HUES48 (cell line): ENCODE measurements around the gene ZNF326.
"Not testable (repeated sequence)": the region's sequence is repeated elsewhere in the genome, so short reads cannot be mapped to it uniquely, and the experiment has no call there.

Experiments used
- H3K27ac ChIP-seq: one replicate; pipeline ENCODE4 v1.7.0; 2013; ENCODE audit warnings: low read depth, low read length, inconsistent platforms
- H3K27me3 ChIP-seq: 2 replicates; pipeline ENCODE4 v1.6.1; 2013; ENCODE audit warnings: mild to moderate bottlenecking, low read length; ENCODE audit not compliant: control insufficient read depth, insufficient read depth
- H3K36me3 ChIP-seq: 2 replicates; pipeline ENCODE4 v1.6.1; 2013; ENCODE audit warnings: low read length; ENCODE audit not compliant: control insufficient read depth, insufficient read depth
- H3K4me1 ChIP-seq: 2 replicates; pipeline ENCODE4 v1.6.1; 2013; ENCODE audit warnings: mild to moderate bottlenecking, low read length; ENCODE audit not compliant: control insufficient read depth, insufficient read depth
- H3K4me3 ChIP-seq: 2 replicates; pipeline ENCODE4 v1.5.1; 2013; ENCODE audit warnings: mild to moderate bottlenecking, low read depth, low read length
- H3K9ac ChIP-seq: 2 replicates; pipeline ENCODE4 v1.6.1; 2013; ENCODE audit warnings: mild to moderate bottlenecking, low read depth, low read length, moderate library complexity
- H3K9me3 ChIP-seq: 2 replicates; pipeline ENCODE4 v1.6.1; 2013; ENCODE audit warnings: low read length; ENCODE audit not compliant: control insufficient read depth, insufficient read depth

ZNF326 gene

GRCh38 chr1:89971600-89971999 is 23.3 kb upstream of the ZNF326 start:
- no peak overlapping the region for H3K9ac ChIP-seq
- H3K9me3 ChIP-seq = no peaks in the 10 kb centered on the region
- no peaks in the 10 kb centered on the region for H3K36me3 ChIP-seq
- no peaks in the 10 kb centered on the region for H3K27me3 ChIP-seq
- no peaks in the 10 kb centered on the region for H3K4me1 ChIP-seq
- H3K4me3 ChIP-seq = no peak overlapping the region
- H3K27ac ChIP-seq = no peak overlapping the region

- H3K27me3 ChIP-seq = no peaks in the 10 kb centered on the region
- H3K36me3 ChIP-seq = no peaks in the 10 kb centered on the region
- H3K27ac ChIP-seq = no peak overlapping the region
- H3K9me3 ChIP-seq = no peaks in the 10 kb centered on the region
- H3K4me3 ChIP-seq = no peak overlapping the region
- H3K4me1 ChIP-seq = no peaks in the 10 kb centered on the region
- no peak overlapping the region for H3K9ac ChIP-seq
Observed at GRCh38 chr1:89972024-89972423, 22.9 kb upstream of the ZNF326 start.

- no peaks in the 10 kb centered on the region for H3K27me3 ChIP-seq
- no peaks in the 10 kb centered on the region for H3K9me3 ChIP-seq
- H3K36me3 ChIP-seq = no peaks in the 10 kb centered on the region
- H3K27ac ChIP-seq = no peak overlapping the region
- H3K4me3 ChIP-seq = no peak overlapping the region
- H3K9ac ChIP-seq = no peak overlapping the region
- H3K4me1 ChIP-seq = no peaks in the 10 kb centered on the region
Observed at GRCh38 chr1:89973471-89974127, 21.3 kb upstream of the ZNF326 start.

DNA sequence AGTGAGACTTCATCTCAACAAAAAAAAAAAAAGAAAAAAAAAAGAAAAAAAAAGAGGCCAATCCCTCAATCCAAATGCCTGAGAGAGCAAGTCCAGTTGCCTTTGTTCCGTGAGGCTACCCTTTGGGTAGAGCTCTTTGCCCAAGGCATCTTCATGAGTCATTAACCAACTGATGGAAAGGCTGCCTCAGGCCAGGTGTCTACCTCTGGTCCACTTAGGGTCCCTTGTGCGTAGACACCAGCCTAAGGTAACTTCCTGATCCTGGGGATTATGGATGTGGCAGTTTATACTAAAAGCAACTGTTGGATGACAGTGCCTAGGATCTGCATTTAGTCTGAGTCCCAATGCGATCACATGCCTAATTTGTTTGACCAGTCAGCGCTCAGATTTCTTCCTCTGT is 20.7 kb upstream of the ZNF326 start:
- Histone ChIP-seq H3K4me1 (no peaks in the 10 kb centered on the region), H3K27ac (no peak overlapping the region)

DNA sequence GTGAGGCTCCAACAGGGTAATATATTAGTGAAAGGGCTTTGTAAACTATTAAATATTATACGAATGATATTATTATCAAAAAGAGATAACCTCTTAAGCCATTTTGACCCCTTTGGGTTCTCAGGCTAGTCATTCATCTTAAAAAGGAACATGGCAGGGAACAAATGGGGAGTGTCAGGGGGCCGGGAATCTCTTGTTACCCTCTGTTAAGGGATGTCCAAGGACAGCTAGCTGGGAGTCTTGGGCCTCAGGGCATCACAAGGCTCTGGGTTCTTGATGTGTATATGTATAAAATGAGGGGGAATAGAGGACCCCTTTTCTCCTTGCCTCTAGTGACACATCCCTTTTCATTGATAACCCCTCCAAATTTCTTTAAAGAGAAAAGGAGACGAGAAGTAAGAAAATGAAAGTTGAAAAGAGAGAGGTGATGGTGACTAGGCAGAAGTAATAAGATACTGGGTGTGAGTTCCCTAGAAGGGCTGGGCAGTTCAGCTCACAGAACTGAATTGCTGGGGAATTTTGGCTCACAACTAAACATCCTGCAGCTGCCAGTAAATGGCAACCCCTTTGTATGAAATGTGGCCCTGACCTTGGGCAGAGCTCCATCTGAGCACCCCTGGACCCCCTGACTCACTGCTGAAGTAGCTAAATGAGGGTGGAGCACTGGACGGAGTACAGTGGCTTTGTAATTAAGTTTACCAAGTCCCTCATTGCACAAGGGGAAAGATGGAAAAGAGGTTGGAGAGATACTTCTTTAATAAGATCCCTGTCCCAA is 20.0 kb upstream of the ZNF326 start:
- Histone ChIP-seq H3K4me1 (no peaks in the 10 kb centered on the region), H3K9me3 (no peaks in the 10 kb centered on the region), H3K27ac (no peak overlapping the region), H3K4me3 (no peak overlapping the region), H3K27me3 (no peaks in the 10 kb centered on the region), H3K9ac (no peak overlapping the region), H3K36me3 (no peaks in the 10 kb centered on the region)

More for the DNA sequence above, 20.7 kb upstream of the ZNF326 start:
- H3K9me3 ChIP-seq = no peaks in the 10 kb centered on the region
- H3K9ac ChIP-seq = no peak overlapping the region
- H3K36me3 ChIP-seq = no peaks in the 10 kb centered on the region
- H3K27me3 ChIP-seq = no peaks in the 10 kb centered on the region
- H3K4me3 ChIP-seq = no peak overlapping the region

GRCh38 chr1:89975540-89976125 is 19.3 kb upstream of the ZNF326 start:
- H3K27ac ChIP-seq = no peak overlapping the region
- no peaks in the 10 kb centered on the region for H3K36me3 ChIP-seq
- no peaks in the 10 kb centered on the region for H3K27me3 ChIP-seq
- H3K9me3 ChIP-seq = no peaks in the 10 kb centered on the region
- peaks cover 4% of the 10 kb centered on the region for H3K4me1 ChIP-seq
- H3K9ac ChIP-seq = no peak overlapping the region
- no peak overlapping the region for H3K4me3 ChIP-seq

- Histone ChIP-seq H3K4me1 (peaks cover 5% of the 10 kb centered on the region), H3K9me3 (no peaks in the 10 kb centered on the region), H3K4me3 (no peak overlapping the region), H3K36me3 (no peaks in the 10 kb centered on the region), H3K9ac (no peak overlapping the region), H3K27ac (no peak overlapping the region), H3K27me3 (no peaks in the 10 kb centered on the region)
Observed at GRCh38 chr1:89978755-89979154, 16.2 kb upstream of the ZNF326 start.

DNA sequence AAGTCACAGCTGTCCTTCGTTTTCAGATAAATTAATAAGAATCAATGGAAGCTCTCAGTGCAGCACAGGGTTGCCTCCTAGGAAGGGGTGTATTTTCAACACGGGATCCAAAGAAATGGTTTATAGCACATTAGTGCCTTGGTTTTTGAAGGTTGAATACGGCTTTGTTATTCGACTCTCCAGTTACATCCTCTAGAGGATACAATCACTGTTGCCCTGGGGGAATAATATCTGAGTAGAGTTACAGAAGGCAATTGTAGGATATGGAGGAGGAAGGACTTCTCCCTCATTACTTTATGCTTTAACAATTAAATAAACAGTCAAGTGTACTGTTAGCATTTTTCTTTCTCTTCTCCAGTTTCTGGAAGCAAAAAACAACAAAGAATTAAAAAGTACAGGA is 14.3 kb upstream of the ZNF326 start:
- Histone ChIP-seq H3K27me3 (no peaks in the 10 kb centered on the region), H3K9me3 (no peaks in the 10 kb centered on the region), H3K27ac (no peak overlapping the region), H3K9ac (no peak overlapping the region), H3K4me1 (peaks cover 5% of the 10 kb centered on the region), H3K4me3 (no peak overlapping the region), H3K36me3 (no peaks in the 10 kb centered on the region)

DNA sequence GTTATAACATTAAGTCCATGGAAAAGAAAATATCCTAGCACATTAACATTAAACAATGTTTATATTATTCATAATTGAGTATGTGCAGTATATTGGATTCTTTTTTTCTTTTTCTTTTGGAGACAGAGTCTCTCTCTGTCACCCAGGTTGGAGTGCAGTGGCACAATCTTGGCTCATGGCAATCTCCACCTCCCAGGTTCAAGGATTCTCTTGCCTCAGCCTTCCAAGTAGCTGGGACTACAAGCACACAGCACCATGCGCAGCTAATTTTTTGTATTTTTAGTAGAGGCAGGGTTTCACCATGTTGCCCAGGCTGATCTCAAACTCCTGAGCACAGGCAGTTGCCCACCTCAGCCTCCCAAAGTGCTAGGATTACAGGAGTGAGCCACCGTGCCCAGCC is 12.1 kb upstream of the ZNF326 start:
- H3K4me1 ChIP-seq, H3K9me3 ChIP-seq, H3K4me3 ChIP-seq, H3K27me3 ChIP-seq, H3K27ac ChIP-seq, H3K9ac ChIP-seq, H3K36me3 ChIP-seq: not testable (repeated sequence)

GRCh38 chr1:89984564-89985116 is 10.3 kb upstream of the ZNF326 start:
- H3K27ac ChIP-seq, H3K4me3 ChIP-seq, H3K36me3 ChIP-seq: not testable (repeated sequence)

GRCh38 chr1:89986020-89986419 is 8.9 kb upstream of the ZNF326 start:
- H3K36me3 ChIP-seq = no peaks in the 10 kb centered on the region
- H3K4me3 ChIP-seq = no peak overlapping the region
- H3K27ac ChIP-seq = no peak overlapping the region
- H3K9me3 ChIP-seq = no peaks in the 10 kb centered on the region
- H3K9ac ChIP-seq = no peak overlapping the region
- no peaks in the 10 kb centered on the region for H3K27me3 ChIP-seq
- H3K4me1 ChIP-seq = peaks cover 11% of the 10 kb centered on the region

More at GRCh38 chr1:89984564-89985116, 10.3 kb upstream of the ZNF326 start:
- not testable (repeated sequence) for H3K4me1 ChIP-seq, H3K27me3 ChIP-seq, H3K9me3 ChIP-seq, H3K9ac ChIP-seq
